Hepatocyte (in vitro differentiated cells): ENCODE measurements around the gene FAM222A. TPM values are rescaled to one million over a fixed set of nuclear protein-coding genes. Genes with fewer than 3 reads are reported as not detected.

Source experiments
- DNase-seq: peaks from one replicate; pipeline ENCODE4 v3.0.0-alpha.2; 2016; ENCODE audit warnings: low spot score
- H2AFZ ChIP-seq: fragments of 200-600 bp; sonication (generic); 2 replicates; pipeline ENCODE4 v1.6.0; 2016; ENCODE audit warnings: antibody characterized with exemption, mild to moderate bottlenecking
- H3K27ac ChIP-seq: fragments of 200-600 bp; sonication (generic); 2 replicates; pipeline ENCODE4 v1.5.1; 2016; ENCODE audit warnings: mild to moderate bottlenecking
- H3K27me3 ChIP-seq: fragments of 200-600 bp; sonication (generic); 2 replicates; pipeline ENCODE4 v1.6.1; 2016
- H3K36me3 ChIP-seq: fragments of 200-600 bp; sonication (generic); replicated peaks from 2 replicates; pipeline ENCODE4 v1.5.1; 2016; ENCODE audit warnings: low read depth; ENCODE audit not compliant: insufficient read depth
- H3K4me1 ChIP-seq: fragments of 200-600 bp; sonication (generic); 2 replicates; pipeline ENCODE4 v1.5.1; 2016; ENCODE audit warnings: mild to moderate bottlenecking, moderate library complexity; ENCODE audit not compliant: insufficient read depth
- H3K4me2 ChIP-seq: fragments of 200-600 bp; sonication (generic); 2 replicates; pipeline ENCODE4 v1.6.0; 2016
- H3K4me3 ChIP-seq: fragments of 200-600 bp; sonication (generic); 2 replicates; pipeline ENCODE4 v1.5.1; 2016; ENCODE audit warnings: mild to moderate bottlenecking
- H3K79me2 ChIP-seq: fragments of 200-600 bp; sonication (generic); 2 replicates; pipeline ENCODE4 v1.6.0; 2017; ENCODE audit warnings: mild to moderate bottlenecking
- H3K9me2 ChIP-seq: fragments of 200-600 bp; sonication (generic); replicated peaks from 2 replicates; pipeline ENCODE4 v1.6.0; 2017; ENCODE audit warnings: mild to moderate bottlenecking; ENCODE audit not compliant: insufficient read depth
- H3K9me3 ChIP-seq: fragments of 200-600 bp; sonication (generic); 2 replicates; pipeline ENCODE4 v1.5.1; 2016; ENCODE audit warnings: low read depth, mild to moderate bottlenecking
- H4K20me1 ChIP-seq: fragments of 200-600 bp; sonication (generic); 2 replicates; pipeline ENCODE4 v1.6.0; 2016; ENCODE audit warnings: mild to moderate bottlenecking; ENCODE audit not compliant: insufficient read depth, poor library complexity, severe bottlenecking
- CTCF ChIP-seq: fragments of 200-600 bp; sonication (generic); IDR thresholded peaks from 2 replicates; pipeline ENCODE4 v1.5.1; 2016; ENCODE audit warnings: antibody characterized with exemption, mild to moderate bottlenecking; ENCODE audit not compliant: poor library complexity
- EZH2 ChIP-seq: fragments of 200-600 bp; sonication (generic); IDR thresholded peaks from 2 replicates; pipeline ENCODE4 v1.6.1; 2016; ENCODE audit warnings: antibody characterized with exemption, mild to moderate bottlenecking, borderline replicate concordance
- EZH2phosphoT487 ChIP-seq: fragments of 200-600 bp; sonication (generic); IDR thresholded peaks from one replicate; pipeline ENCODE4 v1.6.1; 2018; ENCODE audit warnings: antibody characterized with exemption, mild to moderate bottlenecking, low read depth, moderate library complexity; ENCODE audit not compliant: unreplicated experiment, severe bottlenecking
- WGBS: methylation state at CpG from one replicate; pipeline ENCODE4 v1.1.6; 2016; ENCODE audit warnings: low lambda C conversion rate; ENCODE audit errors: missing lambda C conversion rate; 5-methylcytosine and 5-hydroxymethylcytosine counted together
- polyA plus RNA-seq: library from polyadenylated mRNA; unstranded; fragments of >200 nt; fragmentation: Nextera tagmentation; extraction: Ambion mirVana; gene quantifications from 2 replicates; pipeline ENCODE4 v1.2.1, GENCODE V29; 2016
- total RNA-seq: library from RNA; depleted of rRNA; stranded (reverse); fragments of >200 nt; gene quantifications from 2 replicates; pipeline ENCODE4 v1.2.3, GENCODE V29; 2014

FAM222A gene
- total and polyA plus RNA-seq, 2 experiments from 2014 or later, result 7.4 to 11.3 TPM

- Histone ChIP-seq H3K36me3 (no peaks in the 10 kb centered on the region), H4K20me1 (no peaks in the 10 kb centered on the region), H3K4me2 (no peak overlapping the region), H3K27ac (no peak overlapping the region), H3K9me2 (no peaks in the 10 kb centered on the region), H3K27me3 (no peaks in the 10 kb centered on the region), H3K4me3 (no peak overlapping the region), H3K79me2 (no peaks in the 10 kb centered on the region), H2AFZ (no peak overlapping the region), H3K9me3 (no peaks in the 10 kb centered on the region), H3K4me1 (no peaks in the 10 kb centered on the region)
- 93% methylated on average over 9 of the region's 9 CpGs for WGBS
- DNase-seq, result no peak
- TF ChIP-seq EZH2 (no peak), EZH2phosphoT487 (no peak), CTCF (no peak)
These were observed 104.6 kb downstream of the FAM222A start for GRCh38 chr12:109818253-109818652.

GRCh38 chr12:109818905-109819500 lies 105.4 kb downstream of the FAM222A start:
- DNase-seq, result no peak
- H3K4me2 ChIP-seq, result no peak overlapping the region
- H3K4me1 ChIP-seq, result no peaks in the 10 kb centered on the region
- H4K20me1 ChIP-seq, result no peaks in the 10 kb centered on the region
- TF ChIP-seq CTCF, result no peak
- TF ChIP-seq EZH2phosphoT487, result no peak
- TF ChIP-seq EZH2, result no peak
- H3K4me3 ChIP-seq, result no peak overlapping the region
- no peaks in the 10 kb centered on the region for H3K79me2 ChIP-seq
- no peaks in the 10 kb centered on the region for H3K9me2 ChIP-seq
- H2AFZ ChIP-seq, result no peak overlapping the region
- H3K9me3 ChIP-seq, result no peaks in the 10 kb centered on the region
- WGBS, result 51% methylated on average over 10 of the region's 10 CpGs
- H3K27ac ChIP-seq, result no peak overlapping the region
- no peaks in the 10 kb centered on the region for H3K27me3 ChIP-seq
- H3K36me3 ChIP-seq, result no peaks in the 10 kb centered on the region

Other genes with a start within 250 kb of the FAM222A start
- gene KCTD10, start 236.5 kb upstream of the FAM222A start, total RNA-seq, result 29.7 and 37.0 TPM in 2 replicates
- 29.4 and 38.9 TPM in 2 replicates for gene KCTD10, start 236.5 kb upstream of the FAM222A start, polyA plus RNA-seq
- 30.5 and 35.5 TPM in 2 replicates for gene UBE3B, start 236.2 kb upstream of the FAM222A start, total RNA-seq
- gene UBE3B, start 236.2 kb upstream of the FAM222A start, polyA plus RNA-seq, result 20.1 and 22.7 TPM in 2 replicates
- gene MMAB, start 140.3 kb upstream of the FAM222A start, total RNA-seq, result 46.6 and 66.6 TPM in 2 replicates
- 80.6 and 80.8 TPM in 2 replicates for gene MMAB, start 140.3 kb upstream of the FAM222A start, polyA plus RNA-seq
- gene MVK, start 140.0 kb upstream of the FAM222A start, total RNA-seq, result 32.8 and 34.3 TPM in 2 replicates
- 16.0 and 18.3 TPM in 2 replicates for gene MVK, start 140.0 kb upstream of the FAM222A start, polyA plus RNA-seq
- gene TRPV4, start 119.6 kb downstream of the FAM222A start, total RNA-seq, result 0.88 and 2.3 TPM in 2 replicates
- 2.7 and 4.7 TPM in 2 replicates for gene TRPV4, start 119.6 kb downstream of the FAM222A start, polyA plus RNA-seq
- 24.9 and 28.4 TPM in 2 replicates for gene GLTP, start 166.7 kb downstream of the FAM222A start, total RNA-seq
- gene GLTP, start 166.7 kb downstream of the FAM222A start, polyA plus RNA-seq, result 25.3 and 33.4 TPM in 2 replicates
- 7.7 and 8.0 TPM in 2 replicates for gene TCHP, start 186.4 kb downstream of the FAM222A start, total RNA-seq
- gene TCHP, start 186.4 kb downstream of the FAM222A start, polyA plus RNA-seq, result 5.5 and 7.9 TPM in 2 replicates